Measurements from ENCODE around the gene EFCAB8.
"Not testable (repeated sequence)": the region's sequence is repeated elsewhere in the genome, so short reads cannot be mapped to it uniquely, and the experiment has no call there.

EFCAB8 gene

GRCh38 chr20:32841632-32842031, 17.1 kb upstream of the EFCAB8 start:
- no peak for DNase-seq

- DNase-seq = no peak
Measured at GRCh38 chr20:32842688-32843524, 15.8 kb upstream of the EFCAB8 start.

- DNase-seq = no peak
Measured at GRCh38 chr20:32845786-32846185, 12.9 kb upstream of the EFCAB8 start.

- no peak for DNase-seq
Measured at GRCh38 chr20:32846852-32847251, 11.9 kb upstream of the EFCAB8 start.

- no peak for DNase-seq
Measured at GRCh38 chr20:32847964-32848363, 10.8 kb upstream of the EFCAB8 start.

- DNase-seq = no peak
Measured at GRCh38 chr20:32848846-32849245, 9.9 kb upstream of the EFCAB8 start.

GRCh38 chr20:32849577-32849976, 9.1 kb upstream of the EFCAB8 start:
- DNase-seq = no peak

- no peak for DNase-seq
Measured at GRCh38 chr20:32855387-32855786, 3.3 kb upstream of the EFCAB8 start.

GRCh38 chr20:32858189-32858588, 534 bp upstream of the EFCAB8 start:
- DNase-seq = no peak

GRCh38 chr20:32861446-32861845, 2.7 kb downstream of the EFCAB8 start:
- DNase-seq = no peak

GRCh38 chr20:32869562-32869961, 10.8 kb downstream of the EFCAB8 start:
- no peak for DNase-seq

- DNase-seq = not testable (repeated sequence)
Measured at GRCh38 chr20:32870526-32870925, 11.8 kb downstream of the EFCAB8 start.

GRCh38 chr20:32870985-32871384, 12.3 kb downstream of the EFCAB8 start:
- DNase-seq = no peak

- no peak for DNase-seq
Measured at GRCh38 chr20:32871627-32872160, 13.0 kb downstream of the EFCAB8 start.

- no peak for DNase-seq
Measured at GRCh38 chr20:32872266-32872665, 13.5 kb downstream of the EFCAB8 start.

- DNase-seq = no peak
Measured at GRCh38 chr20:32875673-32876072, 16.9 kb downstream of the EFCAB8 start.

GRCh38 chr20:32877507-32877906, 18.8 kb downstream of the EFCAB8 start:
- DNase-seq = no peak

GRCh38 chr20:32878820-32879219, 20.1 kb downstream of the EFCAB8 start:
- no peak for DNase-seq

GRCh38 chr20:32879538-32879937, 20.8 kb downstream of the EFCAB8 start:
- no peak for DNase-seq

GRCh38 chr20:32880635-32881034, 21.9 kb downstream of the EFCAB8 start:
- no peak for DNase-seq

- no peak for DNase-seq
Measured at GRCh38 chr20:32883081-32883480, 24.4 kb downstream of the EFCAB8 start.

GRCh38 chr20:32885185-32885584, 26.5 kb downstream of the EFCAB8 start:
- no peak for DNase-seq

- no peak for DNase-seq
Measured at GRCh38 chr20:32885952-32886351, 27.2 kb downstream of the EFCAB8 start.

- no peak for DNase-seq
Measured at GRCh38 chr20:32886652-32887051, 27.9 kb downstream of the EFCAB8 start.

- DNase-seq = peak; percentile 47
Measured at GRCh38 chr20:32887492-32887891, 28.8 kb downstream of the EFCAB8 start.

Data from NCI-H82 (cell line).